BJ (cell line): ENCODE data around the gene CST4. TPM values are rescaled to one million over a fixed set of nuclear protein-coding genes. Genes with fewer than 3 reads are reported as not detected.

Experiments used
- CTCF ChIA-PET: fragments of 350-600 bp; formaldehyde crosslinking; extraction: SDS; loops from one replicate; lab custom pipeline; 2021; ENCODE audit warnings: antibody characterized with exemption, inconsistent platforms; lab: Yijun Ruan, JAX
- POLR2A ChIA-PET: fragments of 300-600 bp; sonication (Branson Sonifier 250); formaldehyde crosslinking; extraction: SDS; loops from one replicate; lab custom pipeline; 2021; ENCODE audit warnings: antibody characterized with exemption; lab: Charles Lee
- DNase-seq: peaks from one replicate; pipeline ENCODE4 v3.0.0-alpha.2; 2011; ENCODE audit warnings: low read depth
- H3K27me3 ChIP-seq: 2 replicates; pipeline ENCODE4 v1.6.0; 2011; ENCODE audit warnings: low read length; ENCODE audit not compliant: control insufficient read depth, insufficient read depth
- H3K36me3 ChIP-seq: 2 replicates; pipeline ENCODE4 v1.5.1; 2011; ENCODE audit warnings: low read length; ENCODE audit not compliant: control insufficient read depth, insufficient read depth
- H3K4me3 ChIP-seq: 2 replicates; pipeline ENCODE4 v1.5.1; 2011; ENCODE audit warnings: low read depth, mild to moderate bottlenecking, control low read depth, low read length
- polyA plus RNA-seq: library from polyadenylated mRNA; depleted of rRNA; stranded (reverse); fragments of >200 nt; gene quantifications from 2 replicates; pipeline ENCODE4 v1.2.3, GENCODE V29; 2011
- TF ChIP-seq, protein P1 (sequence below): IDR thresholded peaks from 2 replicates; pipeline ENCODE4 v1.5.1; 2011; ENCODE audit warnings: low read depth, mild to moderate bottlenecking, control low read depth, inconsistent platforms, low read length, moderate library complexity; ENCODE audit not compliant: insufficient read depth

The CST4 gene
- polyA plus RNA-seq, 1 experiment, result not detected

- DNase-seq, result no peak
- POLR2A ChIA-PET, result no interaction called here
- CTCF ChIA-PET, result interaction anchor here (3.9 kb wide), 1 partner anchor 13 kb away, joined by 19 read pairs; no protein-coding TSS in a partner anchor
- H3K36me3 ChIP-seq, result no peaks in the 10 kb centered on the region
- H3K4me3 ChIP-seq, result no peak overlapping the region
- H3K27me3 ChIP-seq, result no peaks in the 10 kb centered on the region
- TF ChIP-seq, protein P1, sequence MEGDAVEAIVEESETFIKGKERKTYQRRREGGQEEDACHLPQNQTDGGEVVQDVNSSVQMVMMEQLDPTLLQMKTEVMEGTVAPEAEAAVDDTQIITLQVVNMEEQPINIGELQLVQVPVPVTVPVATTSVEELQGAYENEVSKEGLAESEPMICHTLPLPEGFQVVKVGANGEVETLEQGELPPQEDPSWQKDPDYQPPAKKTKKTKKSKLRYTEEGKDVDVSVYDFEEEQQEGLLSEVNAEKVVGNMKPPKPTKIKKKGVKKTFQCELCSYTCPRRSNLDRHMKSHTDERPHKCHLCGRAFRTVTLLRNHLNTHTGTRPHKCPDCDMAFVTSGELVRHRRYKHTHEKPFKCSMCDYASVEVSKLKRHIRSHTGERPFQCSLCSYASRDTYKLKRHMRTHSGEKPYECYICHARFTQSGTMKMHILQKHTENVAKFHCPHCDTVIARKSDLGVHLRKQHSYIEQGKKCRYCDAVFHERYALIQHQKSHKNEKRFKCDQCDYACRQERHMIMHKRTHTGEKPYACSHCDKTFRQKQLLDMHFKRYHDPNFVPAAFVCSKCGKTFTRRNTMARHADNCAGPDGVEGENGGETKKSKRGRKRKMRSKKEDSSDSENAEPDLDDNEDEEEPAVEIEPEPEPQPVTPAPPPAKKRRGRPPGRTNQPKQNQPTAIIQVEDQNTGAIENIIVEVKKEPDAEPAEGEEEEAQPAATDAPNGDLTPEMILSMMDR, result no peak
Observed at GRCh38 chr20:23654717-23655116, 34.1 kb downstream of the CST4 start.

- Histone ChIP-seq H3K27me3 (no peaks in the 10 kb centered on the region), H3K4me3 (no peak overlapping the region), H3K36me3 (no peaks in the 10 kb centered on the region)
- CTCF ChIA-PET, result interaction anchor here (3.9 kb wide), 1 partner anchor 14 kb away, joined by 19 read pairs; no protein-coding TSS in a partner anchor
- DNase-seq, result no peak
- TF ChIP-seq, protein P1, result no peak
- POLR2A ChIA-PET, result no interaction called here
Observed at GRCh38 chr20:23654000-23654399, 34.8 kb downstream of the CST4 start.

DNA sequence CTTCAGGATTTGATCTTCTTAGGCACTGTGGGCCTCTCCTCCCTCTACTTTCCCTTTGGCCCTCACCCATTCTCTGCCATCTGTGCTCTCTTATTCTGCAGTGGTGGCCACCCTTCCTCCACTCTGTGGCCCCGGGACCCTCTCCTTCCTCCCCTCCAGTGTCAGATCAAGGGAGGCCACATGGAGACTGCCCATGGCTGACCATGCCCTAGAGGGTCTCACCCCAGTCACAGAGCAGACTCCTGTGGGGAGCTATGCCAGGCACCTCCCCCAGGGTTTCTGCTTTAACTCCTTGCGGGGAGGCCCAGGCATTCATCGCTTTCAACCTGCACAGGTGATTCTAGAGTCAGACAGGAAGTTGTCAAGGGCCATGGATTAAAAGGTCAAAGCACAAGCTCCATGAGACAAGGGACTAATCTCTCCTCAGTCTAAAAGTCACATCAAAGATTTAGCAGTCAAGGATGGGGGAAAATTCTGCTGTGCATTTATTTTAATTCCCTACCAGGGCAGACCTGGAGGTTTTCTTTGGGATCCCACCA is 35.4 kb downstream of the CST4 start:
- Histone ChIP-seq H3K4me3 (no peak overlapping the region), H3K36me3 (no peaks in the 10 kb centered on the region), H3K27me3 (no peaks in the 10 kb centered on the region)
- POLR2A ChIA-PET, result no interaction called here
- TF ChIP-seq, protein P1, result no peak
- DNase-seq, result no peak
- CTCF ChIA-PET, result interaction anchor here (3.9 kb wide), 1 partner anchor 14 kb away, joined by 19 read pairs; no protein-coding TSS in a partner anchor

- Histone ChIP-seq H3K4me3 (no peak overlapping the region), H3K27me3 (no peaks in the 10 kb centered on the region), H3K36me3 (no peaks in the 10 kb centered on the region)
- ChIA-PET POLR2A (no interaction called here), CTCF (interaction anchor here (3.9 kb wide), 1 partner anchor 15 kb away, joined by 19 read pairs; no protein-coding TSS in a partner anchor)
- no peak for DNase-seq
- TF ChIP-seq, protein P1, result no peak
Observed at GRCh38 chr20:23652926-23653325, 35.9 kb downstream of the CST4 start.

DNA sequence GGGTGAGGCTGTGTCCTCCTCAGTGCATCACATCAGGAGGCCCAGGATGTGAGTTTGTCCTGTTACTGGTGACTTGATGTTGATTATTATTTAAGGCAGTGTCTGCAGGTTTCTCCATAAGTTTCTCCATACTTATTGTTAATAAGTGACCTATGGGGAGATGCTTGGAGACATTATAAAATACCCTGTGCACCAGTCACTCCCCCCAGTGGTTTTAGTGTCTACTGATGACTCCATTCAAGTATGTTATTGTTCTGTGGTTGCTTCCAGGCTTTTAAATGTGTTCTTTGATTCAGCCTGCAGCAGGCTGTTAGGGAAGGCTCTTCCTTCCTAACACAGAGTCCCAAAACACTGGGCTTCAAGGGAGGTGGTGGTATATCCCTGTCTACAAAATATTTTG is 36.5 kb downstream of the CST4 start:
- DNase-seq, result no peak
- Histone ChIP-seq H3K36me3 (no peaks in the 10 kb centered on the region), H3K4me3 (no peak overlapping the region), H3K27me3 (no peaks in the 10 kb centered on the region; the same call in 1 of the 2 replicates)
- ChIA-PET CTCF (interaction anchor here (3.9 kb wide), 1 partner anchor 15 kb away, joined by 19 read pairs; no protein-coding TSS in a partner anchor), POLR2A (no interaction called here)
- TF ChIP-seq, protein P1, result no peak
